ENCODE results near the gene EFHD2.

EFHD2 gene

GRCh38 chr1:15381805-15382204, 27.9 kb upstream of the EFHD2 start:
- POLR2A ChIA-PET (ENCODE audit: low non-redundant PET), result no interaction called here
- CTCF ChIA-PET, result no interaction called here
- TF ChIP-seq, protein P1, sequence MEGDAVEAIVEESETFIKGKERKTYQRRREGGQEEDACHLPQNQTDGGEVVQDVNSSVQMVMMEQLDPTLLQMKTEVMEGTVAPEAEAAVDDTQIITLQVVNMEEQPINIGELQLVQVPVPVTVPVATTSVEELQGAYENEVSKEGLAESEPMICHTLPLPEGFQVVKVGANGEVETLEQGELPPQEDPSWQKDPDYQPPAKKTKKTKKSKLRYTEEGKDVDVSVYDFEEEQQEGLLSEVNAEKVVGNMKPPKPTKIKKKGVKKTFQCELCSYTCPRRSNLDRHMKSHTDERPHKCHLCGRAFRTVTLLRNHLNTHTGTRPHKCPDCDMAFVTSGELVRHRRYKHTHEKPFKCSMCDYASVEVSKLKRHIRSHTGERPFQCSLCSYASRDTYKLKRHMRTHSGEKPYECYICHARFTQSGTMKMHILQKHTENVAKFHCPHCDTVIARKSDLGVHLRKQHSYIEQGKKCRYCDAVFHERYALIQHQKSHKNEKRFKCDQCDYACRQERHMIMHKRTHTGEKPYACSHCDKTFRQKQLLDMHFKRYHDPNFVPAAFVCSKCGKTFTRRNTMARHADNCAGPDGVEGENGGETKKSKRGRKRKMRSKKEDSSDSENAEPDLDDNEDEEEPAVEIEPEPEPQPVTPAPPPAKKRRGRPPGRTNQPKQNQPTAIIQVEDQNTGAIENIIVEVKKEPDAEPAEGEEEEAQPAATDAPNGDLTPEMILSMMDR (conservative IDR thresholded peaks at IDR 0.05; ENCODE audit: low read depth), result no peak
- no peak overlapping the region for H3K27ac ChIP-seq
- no peak for DNase-seq (ENCODE audit: low spot score)

GRCh38 chr1:15382601-15383518, 26.8 kb upstream of the EFHD2 start:
- no peak overlapping the region for H3K27ac ChIP-seq
- no peak for DNase-seq (ENCODE audit: low spot score)
- POLR2A ChIA-PET (ENCODE audit: low non-redundant PET), result no interaction called here
- CTCF ChIA-PET, result no interaction called here
- TF ChIP-seq, protein P1 (conservative IDR thresholded peaks at IDR 0.05; ENCODE audit: low read depth), result no peak

DNA sequence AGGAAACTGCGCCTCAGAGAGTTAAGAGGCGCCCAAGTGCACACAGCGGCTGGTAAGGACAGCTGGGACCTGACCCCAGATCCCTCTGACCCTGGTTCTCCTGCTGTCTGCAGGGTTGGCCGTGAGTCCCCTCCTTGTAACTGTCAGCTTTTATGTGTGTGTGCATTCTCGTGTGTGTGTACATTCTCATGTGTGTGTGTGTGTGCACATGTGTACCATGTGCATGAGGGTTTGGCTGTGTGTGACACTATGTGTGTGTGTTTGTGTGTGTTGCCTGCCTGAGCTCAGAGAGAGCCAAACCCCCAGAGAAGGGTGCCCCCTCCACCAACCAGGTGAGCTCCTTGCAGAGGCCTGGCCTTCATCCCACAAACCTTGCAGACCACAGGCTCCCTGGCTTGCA, 25.9 kb upstream of the EFHD2 start:
- H3K27ac ChIP-seq, result no peak overlapping the region
- TF ChIP-seq, protein P1 (conservative IDR thresholded peaks at IDR 0.05; ENCODE audit: low read depth), result no peak
- CTCF ChIA-PET, result no interaction called here

GRCh38 chr1:15384301-15384901, 25.3 kb upstream of the EFHD2 start:
- ChIA-PET POLR2A (ENCODE audit: low non-redundant PET) (no interaction called here), CTCF (no interaction called here)
- TF ChIP-seq, protein P1 (conservative IDR thresholded peaks at IDR 0.05; ENCODE audit: low read depth), result no peak
- DNase-seq (ENCODE audit: low spot score), result no peak
- H3K27ac ChIP-seq, result no peak overlapping the region

More for the DNA sequence above, 25.9 kb upstream of the EFHD2 start:
- POLR2A ChIA-PET (ENCODE audit: low non-redundant PET), result no interaction called here
- DNase-seq (ENCODE audit: low spot score), result no peak

GRCh38 chr1:15385420-15385819, 24.3 kb upstream of the EFHD2 start:
- POLR2A ChIA-PET (ENCODE audit: low non-redundant PET), result no interaction called here
- TF ChIP-seq, protein P1 (conservative IDR thresholded peaks at IDR 0.05; ENCODE audit: low read depth), result no peak
- no peak for DNase-seq (ENCODE audit: low spot score)
- H3K27ac ChIP-seq, result no peak overlapping the region
- CTCF ChIA-PET, result no interaction called here

- POLR2A ChIA-PET (ENCODE audit: low non-redundant PET), result no interaction called here
- DNase-seq (ENCODE audit: low spot score), result no peak
- TF ChIP-seq, protein P1 (conservative IDR thresholded peaks at IDR 0.05; ENCODE audit: low read depth), result no peak
- no peak overlapping the region for H3K27ac ChIP-seq
- CTCF ChIA-PET, result no interaction called here
Observed at GRCh38 chr1:15386164-15386749, 23.4 kb upstream of the EFHD2 start.
